ENCODE data around the gene IL23R.

IL23R gene, protein sequence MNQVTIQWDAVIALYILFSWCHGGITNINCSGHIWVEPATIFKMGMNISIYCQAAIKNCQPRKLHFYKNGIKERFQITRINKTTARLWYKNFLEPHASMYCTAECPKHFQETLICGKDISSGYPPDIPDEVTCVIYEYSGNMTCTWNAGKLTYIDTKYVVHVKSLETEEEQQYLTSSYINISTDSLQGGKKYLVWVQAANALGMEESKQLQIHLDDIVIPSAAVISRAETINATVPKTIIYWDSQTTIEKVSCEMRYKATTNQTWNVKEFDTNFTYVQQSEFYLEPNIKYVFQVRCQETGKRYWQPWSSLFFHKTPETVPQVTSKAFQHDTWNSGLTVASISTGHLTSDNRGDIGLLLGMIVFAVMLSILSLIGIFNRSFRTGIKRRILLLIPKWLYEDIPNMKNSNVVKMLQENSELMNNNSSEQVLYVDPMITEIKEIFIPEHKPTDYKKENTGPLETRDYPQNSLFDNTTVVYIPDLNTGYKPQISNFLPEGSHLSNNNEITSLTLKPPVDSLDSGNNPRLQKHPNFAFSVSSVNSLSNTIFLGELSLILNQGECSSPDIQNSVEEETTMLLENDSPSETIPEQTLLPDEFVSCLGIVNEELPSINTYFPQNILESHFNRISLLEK

DNA sequence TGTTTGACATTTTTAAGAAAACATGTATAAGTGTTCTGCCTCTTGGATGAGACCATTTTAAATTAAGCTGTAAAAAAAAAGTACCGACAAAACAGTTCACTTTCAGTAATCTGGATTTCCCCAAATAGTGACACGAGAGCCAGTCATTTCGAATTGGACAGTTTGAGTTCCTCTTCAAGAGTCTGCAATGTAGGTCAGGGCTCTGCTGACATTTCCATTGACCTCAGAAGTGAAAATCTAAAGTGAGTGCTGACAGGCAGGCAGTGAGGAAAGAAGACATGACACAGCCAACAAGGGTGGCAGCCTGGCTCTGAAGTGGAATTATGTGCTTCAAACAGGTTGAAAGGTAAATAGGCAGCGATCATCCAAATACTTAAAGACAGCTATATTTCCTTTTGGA, at the start of gene IL23R:
TSS of gene IL23R (plus strand) at position 259 of the 400 bp plus-strand sequence. CDS start 1,667 bp downstream, outside the sequence.
- DNase-seq (ENCODE audit: low spot score in 2 of 2) = no peak
- no peaks in the 10 kb centered on the region for H3K27me3 ChIP-seq (ENCODE audit: low read depth)
- H3K9me3 ChIP-seq = no peaks in the 10 kb centered on the region
- no peaks in the 10 kb centered on the region for H3K36me3 ChIP-seq (replicated peaks)
- H3K4me1 ChIP-seq = no peaks in the 10 kb centered on the region
- in situ Hi-C loops (cut with MboI; ENCODE audit: low sequenced_read_pairs) = no loop called here
- no peak within 1 kb of the TSS for H3K4me3 ChIP-seq

DNA sequence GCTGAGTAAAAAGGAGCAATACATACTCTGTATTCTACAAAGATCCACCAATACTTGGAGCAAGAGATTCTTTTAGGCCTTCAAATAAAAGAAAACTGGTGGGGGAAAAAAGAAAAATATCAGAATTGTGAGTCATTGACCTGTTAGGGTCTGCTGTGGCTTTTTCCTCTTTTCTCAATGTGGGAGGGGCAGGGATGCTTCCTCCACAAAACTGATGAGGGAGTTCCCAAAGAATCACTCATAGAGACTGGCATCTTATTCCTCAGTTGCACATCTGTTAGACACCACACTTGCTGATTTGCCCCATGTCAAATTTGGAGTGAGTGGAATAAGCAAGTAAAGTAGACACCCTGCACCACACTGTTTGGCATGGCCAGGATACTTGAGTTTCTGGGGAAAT, 48.1 kb upstream of the IL23R start:
- in situ Hi-C loops (cut with MboI; ENCODE audit: low sequenced_read_pairs) = no loop called here
- DNase-seq (ENCODE audit: low spot score in 2 of 2) = no peak
- no peaks in the 10 kb centered on the region for H3K4me1 ChIP-seq
- no peaks in the 10 kb centered on the region for H3K9me3 ChIP-seq
- H3K4me3 ChIP-seq = no peak overlapping the region
- H3K36me3 ChIP-seq (replicated peaks) = no peaks in the 10 kb centered on the region
- H3K27me3 ChIP-seq (ENCODE audit: low read depth) = no peaks in the 10 kb centered on the region

GRCh38 chr1:67118646-67119045, 47.6 kb upstream of the IL23R start:
- no peak for DNase-seq (ENCODE audit: low spot score in 2 of 2)
- in situ Hi-C loops (cut with MboI; ENCODE audit: low sequenced_read_pairs) = no loop called here
- H3K4me1 ChIP-seq = no peaks in the 10 kb centered on the region

DNA sequence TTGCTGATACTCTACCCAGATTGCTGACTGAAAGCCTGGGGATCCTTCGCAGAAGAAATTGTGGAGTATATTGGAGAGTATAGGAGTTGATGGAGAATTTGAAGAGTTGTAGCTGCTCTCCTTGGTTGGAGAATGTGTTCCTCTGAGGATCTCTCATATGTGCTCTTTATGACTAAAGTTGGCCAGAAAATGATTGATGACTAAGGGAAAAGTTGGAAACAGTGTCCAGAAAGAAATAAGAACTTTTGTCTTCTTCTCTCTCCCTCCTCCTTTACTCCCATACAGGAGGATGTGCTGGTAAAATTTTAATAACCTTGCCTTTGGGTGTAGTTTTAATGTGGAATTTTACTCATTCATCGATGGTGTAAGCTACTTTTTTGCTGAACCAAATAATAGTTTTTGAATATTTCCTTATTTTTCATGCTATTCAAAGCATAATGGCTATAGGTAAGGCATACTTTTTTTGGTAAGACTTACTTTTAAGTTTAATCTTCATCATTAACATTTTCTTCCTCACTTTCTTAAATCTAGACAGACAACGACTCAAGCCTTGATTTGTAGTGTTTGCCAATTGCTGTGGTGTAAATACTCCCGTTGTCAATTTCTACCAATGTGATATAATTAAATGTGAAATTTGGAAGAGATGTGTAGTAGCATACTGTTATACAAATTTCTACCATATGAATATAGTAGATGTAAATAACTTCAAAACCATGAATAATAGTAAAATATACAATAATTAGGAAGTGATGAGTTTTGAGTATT, 45.2 kb upstream of the IL23R start:
- in situ Hi-C loops (cut with MboI; ENCODE audit: low sequenced_read_pairs) = loop anchor here (10.0 kb wide), 1 partner anchor 56 kb away; no protein-coding TSS in a partner anchor
- Histone ChIP-seq H3K9me3 (no peaks in the 10 kb centered on the region), H3K27me3 (ENCODE audit: low read depth) (no peaks in the 10 kb centered on the region), H3K4me3 (no peak overlapping the region), H3K4me1 (no peaks in the 10 kb centered on the region), H3K36me3 (replicated peaks) (no peaks in the 10 kb centered on the region)
- DNase-seq (ENCODE audit: low spot score in 2 of 2) = no peak

More at GRCh38 chr1:67118646-67119045, 47.6 kb upstream of the IL23R start:
- H3K9me3 ChIP-seq = no peaks in the 10 kb centered on the region
- no peak overlapping the region for H3K4me3 ChIP-seq
- H3K36me3 ChIP-seq (replicated peaks) = no peaks in the 10 kb centered on the region
- H3K27me3 ChIP-seq (ENCODE audit: low read depth) = no peaks in the 10 kb centered on the region

- H3K27me3 ChIP-seq (ENCODE audit: low read depth) = no peaks in the 10 kb centered on the region
- in situ Hi-C loops (cut with MboI; ENCODE audit: low sequenced_read_pairs) = loop anchor here (10.0 kb wide), 1 partner anchor 60 kb away; no protein-coding TSS in a partner anchor
- no peaks in the 10 kb centered on the region for H3K9me3 ChIP-seq
- no peaks in the 10 kb centered on the region for H3K4me1 ChIP-seq
- H3K4me3 ChIP-seq = no peak overlapping the region
- H3K36me3 ChIP-seq (replicated peaks) = no peaks in the 10 kb centered on the region
- DNase-seq (ENCODE audit: low spot score in 2 of 2) = no peak
These were observed 41.8 kb upstream of the IL23R start for GRCh38 chr1:67124455-67124854.

GRCh38 chr1:67126111-67126746, 40.0 kb upstream of the IL23R start:
- Histone ChIP-seq H3K36me3 (replicated peaks) (no peaks in the 10 kb centered on the region), H3K27me3 (ENCODE audit: low read depth) (no peaks in the 10 kb centered on the region), H3K9me3 (no peaks in the 10 kb centered on the region), H3K4me3 (no peak overlapping the region), H3K4me1 (no peaks in the 10 kb centered on the region; the same call in 1 of the 2 replicates)
- no peak for DNase-seq (ENCODE audit: low spot score in 2 of 2)
- in situ Hi-C loops (cut with MboI; ENCODE audit: low sequenced_read_pairs) = loop anchor here (10.0 kb wide), 1 partner anchor 61 kb away; no protein-coding TSS in a partner anchor

DNA sequence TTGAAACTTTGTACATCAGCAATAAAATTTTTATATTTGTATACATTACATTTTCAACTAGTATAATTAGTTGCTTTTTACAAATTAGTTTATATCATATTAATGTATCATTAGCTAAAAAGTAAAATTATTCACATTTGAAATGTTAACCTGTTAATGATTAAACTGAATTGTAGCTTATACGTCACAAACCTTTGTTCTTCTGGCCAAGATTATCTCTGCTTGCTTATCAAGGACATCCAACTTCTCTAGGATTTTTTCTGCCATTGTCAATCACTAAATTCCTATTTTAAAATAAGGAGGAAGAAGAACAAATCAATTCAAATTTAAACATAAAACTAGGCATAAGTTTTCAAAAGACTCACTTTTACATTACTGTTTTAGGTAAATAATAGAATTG, 39.3 kb upstream of the IL23R start:
- no peaks in the 10 kb centered on the region for H3K36me3 ChIP-seq (replicated peaks)
- H3K9me3 ChIP-seq = no peaks in the 10 kb centered on the region
- no peaks in the 10 kb centered on the region for H3K27me3 ChIP-seq (ENCODE audit: low read depth)
- no peak overlapping the region for H3K4me3 ChIP-seq
- DNase-seq (ENCODE audit: low spot score in 2 of 2) = no peak
- in situ Hi-C loops (cut with MboI; ENCODE audit: low sequenced_read_pairs) = loop anchor here (10.0 kb wide), 1 partner anchor 62 kb away; no protein-coding TSS in a partner anchor
- H3K4me1 ChIP-seq = no peaks in the 10 kb centered on the region; the same call in 1 of the 2 replicates

GRCh38 chr1:67130673-67131072, 35.6 kb upstream of the IL23R start:
- Histone ChIP-seq H3K4me1 (no peaks in the 10 kb centered on the region; the same call in 1 of the 2 replicates), H3K36me3 (replicated peaks) (no peaks in the 10 kb centered on the region), H3K9me3 (no peaks in the 10 kb centered on the region), H3K4me3 (no peak overlapping the region), H3K27me3 (ENCODE audit: low read depth) (no peaks in the 10 kb centered on the region)
- no peak for DNase-seq (ENCODE audit: low spot score in 2 of 2)
- in situ Hi-C loops (cut with MboI; ENCODE audit: low sequenced_read_pairs) = no loop called here

- H3K4me1 ChIP-seq = no peaks in the 10 kb centered on the region; the same call in 1 of the 2 replicates
- in situ Hi-C loops (cut with MboI; ENCODE audit: low sequenced_read_pairs) = no loop called here
These were observed 33.1 kb upstream of the IL23R start for GRCh38 chr1:67133177-67133576.

GRCh38 chr1:67134695-67135094, 31.6 kb upstream of the IL23R start, which contains the start of gene C1orf141:
TSS of gene C1orf141 (minus strand) at chr1:67134970. CDS start at chr1:67127240, 7,730 bp downstream.
- no peak within 1 kb of the TSS for H3K4me3 ChIP-seq
- no peaks in the 10 kb centered on the region; the same call in 1 of the 2 replicates for H3K4me1 ChIP-seq
- no peaks in the 10 kb centered on the region for H3K36me3 ChIP-seq (replicated peaks)
- no peaks in the 10 kb centered on the region for H3K27me3 ChIP-seq (ENCODE audit: low read depth)
- in situ Hi-C loops (cut with MboI; ENCODE audit: low sequenced_read_pairs) = no loop called here
- no peaks in the 10 kb centered on the region for H3K9me3 ChIP-seq
- no peak for DNase-seq (ENCODE audit: low spot score in 2 of 2)

More at GRCh38 chr1:67133177-67133576, 33.1 kb upstream of the IL23R start:
- no peaks in the 10 kb centered on the region for H3K36me3 ChIP-seq (replicated peaks)
- H3K9me3 ChIP-seq = no peaks in the 10 kb centered on the region
- DNase-seq (ENCODE audit: low spot score in 2 of 2) = no peak
- no peaks in the 10 kb centered on the region for H3K27me3 ChIP-seq (ENCODE audit: low read depth)
- H3K4me3 ChIP-seq = no peak overlapping the region

- Histone ChIP-seq H3K4me1 (no peaks in the 10 kb centered on the region), H3K36me3 (replicated peaks) (no peaks in the 10 kb centered on the region), H3K27me3 (ENCODE audit: low read depth) (no peaks in the 10 kb centered on the region), H3K9me3 (no peaks in the 10 kb centered on the region), H3K4me3 (no peak overlapping the region)
- in situ Hi-C loops (cut with MboI; ENCODE audit: low sequenced_read_pairs) = no loop called here
- DNase-seq (ENCODE audit: low spot score in 2 of 2) = no peak
These were observed 30.9 kb upstream of the IL23R start for GRCh38 chr1:67135354-67135753.

- no peak for DNase-seq (ENCODE audit: low spot score in 2 of 2)
- in situ Hi-C loops (cut with MboI; ENCODE audit: low sequenced_read_pairs) = no loop called here
- Histone ChIP-seq H3K9me3 (no peaks in the 10 kb centered on the region), H3K36me3 (replicated peaks) (no peaks in the 10 kb centered on the region), H3K4me3 (no peak overlapping the region), H3K4me1 (no peaks in the 10 kb centered on the region), H3K27me3 (ENCODE audit: low read depth) (no peaks in the 10 kb centered on the region)
These were observed 28.9 kb upstream of the IL23R start for GRCh38 chr1:67137307-67137753.

Measured in HAP-1 (cell line).